Measurements from ENCODE around the gene LGSN. TPM values are rescaled to one million over a fixed set of nuclear protein-coding genes. Genes with fewer than 3 reads are reported as not detected.
"Not testable (repeated sequence)": the region's sequence is repeated elsewhere in the genome, so short reads cannot be mapped to it uniquely, and the experiment has no call there.

LGSN gene
- total and polyA plus RNA-seq, 12 donors = 0.03 to 1.3 (median 0.11) TPM; not detected in 8

- no peaks in the 10 kb centered on the region for H3K4me1 ChIP-seq (replicated peaks in 1 of 2)
- H3K4me3 ChIP-seq = no peak overlapping the region
- no peaks in the 10 kb centered on the region for H3K36me3 ChIP-seq (replicated peaks in 1 of 2)
- H3K27me3 ChIP-seq = no peaks in the 10 kb centered on the region
- H3K9me3 ChIP-seq (replicated peaks in 1 of 3) = no peaks in the 10 kb centered on the region
- WGBS, 4 donors = 55 to 69% (median 59%) methylated on average over 1 of the region's 1 CpG
- no peak for DNase-seq
- intact Hi-C loops (cut with DNase I) = no loop called here
- no peak overlapping the region for H3K27ac ChIP-seq
- TF ChIP-seq CTCF (IDR thresholded peaks at IDR 0.05) (no peak), POLR2A (IDR thresholded peaks at IDR 0.05) (no peak)
These were observed 43.8 kb downstream of the LGSN start for GRCh38 chr6:63275953-63276352.

- H3K9me3 ChIP-seq (replicated peaks in 1 of 3); DNase-seq; H3K36me3 ChIP-seq (replicated peaks in 1 of 2); H3K27ac ChIP-seq; H3K4me1 ChIP-seq (replicated peaks in 1 of 2); H3K27me3 ChIP-seq; intact Hi-C loops (cut with DNase I); H3K4me3 ChIP-seq: not testable (repeated sequence)
- WGBS, 4 donors = 86 to 91% (median 89%) methylated on average over 24 to 35 of the region's 35 CpGs; no CpG with 5 or more reads in 1 of the 4 donors
These were observed 44.9 kb downstream of the LGSN start for GRCh38 chr6:63274795-63275430.

- Histone ChIP-seq H3K4me3 (no peak overlapping the region), H3K9me3 (replicated peaks in 1 of 3) (no peaks in the 10 kb centered on the region), H3K36me3 (replicated peaks in 1 of 2) (no peaks in the 10 kb centered on the region), H3K4me1 (replicated peaks in 1 of 2) (no peaks in the 10 kb centered on the region), H3K27me3 (no peaks in the 10 kb centered on the region), H3K27ac (no peak overlapping the region)
- 2 to 5% (median 4%) methylated on average over 1 of the region's 1 CpG for WGBS, 4 donors
- TF ChIP-seq CTCF (IDR thresholded peaks at IDR 0.05) (peak in 5 of 6 experiments; percentile 25 to 41 (median 28)), POLR2A (IDR thresholded peaks at IDR 0.05) (no peak)
- intact Hi-C loops (cut with DNase I) = no loop called here
- peak in 1 of 7 donors; percentile 5 for DNase-seq
These were observed 47.4 kb downstream of the LGSN start for GRCh38 chr6:63272397-63272796.

GRCh38 chr6:63269470-63269869 lies 50.3 kb downstream of the LGSN start:
- intact Hi-C loops (cut with DNase I) = no loop called here
- WGBS, 4 donors = 49 to 74% (median 59%) methylated on average over 4 of the region's 4 CpGs
- TF ChIP-seq POLR2A (IDR thresholded peaks at IDR 0.05) (no peak), CTCF (IDR thresholded peaks at IDR 0.05) (no peak)
- Histone ChIP-seq H3K4me1 (replicated peaks in 1 of 2) (no peaks in the 10 kb centered on the region), H3K4me3 (no peak overlapping the region), H3K9me3 (replicated peaks in 1 of 3) (no peaks in the 10 kb centered on the region), H3K27me3 (no peaks in the 10 kb centered on the region), H3K27ac (no peak overlapping the region), H3K36me3 (replicated peaks in 1 of 2) (no peaks in the 10 kb centered on the region)
- no peak for DNase-seq

GRCh38 chr6:63268574-63268973 lies 51.2 kb downstream of the LGSN start:
- Histone ChIP-seq H3K4me1 (replicated peaks in 1 of 2) (no peaks in the 10 kb centered on the region), H3K27ac (no peak overlapping the region), H3K36me3 (replicated peaks in 1 of 2) (no peaks in the 10 kb centered on the region), H3K4me3 (no peak overlapping the region), H3K27me3 (no peaks in the 10 kb centered on the region), H3K9me3 (replicated peaks in 1 of 3) (no peaks in the 10 kb centered on the region)
- 58 to 66% (median 62%) methylated on average over 2 of the region's 2 CpGs for WGBS, 4 donors
- no peak for TF ChIP-seq POLR2A (IDR thresholded peaks at IDR 0.05)
- TF ChIP-seq CTCF (IDR thresholded peaks at IDR 0.05) = no peak
- intact Hi-C loops (cut with DNase I) = no loop called here
- no peak for DNase-seq
